Liver (tissue), 9 donors: ENCODE measurements around the gene SLC7A14. TPM values are rescaled to one million over a fixed set of nuclear protein-coding genes. Genes with fewer than 3 reads are reported as not detected.

Experiments
- DNase-seq: peaks from one replicate; pipeline ENCODE4 v3.0.0-alpha.2; 2017; ENCODE audit warnings: low spot score
- H3K27ac ChIP-seq, 2 donors: one replicate each; pipeline ENCODE4 v1.7.0; 2013; ENCODE audit warnings: inconsistent platforms in 2 of 2, low read length in 2 of 2, control low read depth in 1 of 2, low read depth in 1 of 2, mild to moderate bottlenecking in 1 of 2
- H3K27me3 ChIP-seq, 4 donors: one replicate each; pipeline versions ENCODE4 v1.6.1 to v1.7.0; 2013; ENCODE audit warnings: low read length in 3 of 4, inconsistent platforms in 1 of 4, mild to moderate bottlenecking in 1 of 4, moderate library complexity in 1 of 4; ENCODE audit not compliant: control insufficient read depth in 4 of 4, insufficient read depth in 4 of 4
- H3K36me3 ChIP-seq, 4 donors: one replicate each; pipeline versions ENCODE4 v1.6.1 to v1.7.0; 2013; ENCODE audit warnings: low read length in 3 of 4, mild to moderate bottlenecking in 3 of 4, low read depth in 1 of 4, moderate library complexity in 1 of 4; ENCODE audit not compliant: control insufficient read depth in 4 of 4, insufficient read depth in 3 of 4
- H3K4me1 ChIP-seq, 4 donors: one replicate each; pipeline versions ENCODE4 v1.6.1 to v1.7.0; 2013; ENCODE audit warnings: low read length in 3 of 4, mild to moderate bottlenecking in 3 of 4, moderate library complexity in 1 of 4; ENCODE audit not compliant: control insufficient read depth in 4 of 4, insufficient read depth in 4 of 4
- H3K4me3 ChIP-seq, 3 donors: one replicate each; pipeline versions ENCODE4 v1.6.1 to v1.7.0; 2013; ENCODE audit warnings: low read length in 3 of 3, control low read depth in 1 of 3, low read depth in 1 of 3, mild to moderate bottlenecking in 1 of 3
- H3K9ac ChIP-seq, 2 donors: one replicate each; pipeline ENCODE4 v1.7.0; 2013; ENCODE audit warnings: low read length in 2 of 2, mild to moderate bottlenecking in 2 of 2, moderate library complexity in 2 of 2, control low read depth in 1 of 2, low read depth in 1 of 2
- H3K9me3 ChIP-seq, 4 donors: one replicate each; pipeline versions ENCODE4 v1.6.1 to v1.7.0; 2013; ENCODE audit warnings: low read length in 3 of 4; ENCODE audit not compliant: control insufficient read depth in 4 of 4
- ATF3 ChIP-seq: IDR thresholded peaks from 2 replicates; pipeline ENCODE4 v1.6.1; 2016; ENCODE audit warnings: antibody characterized with exemption
- FOXA1 ChIP-seq: IDR thresholded peaks from 2 replicates; pipeline ENCODE4 v1.6.1; 2016; ENCODE audit warnings: antibody characterized with exemption
- HNF4A ChIP-seq, 2 donors: conservative IDR thresholded peaks; 2 replicates each; pipeline ENCODE4 v1.6.1; 2016; ENCODE audit warnings: antibody characterized with exemption in 2 of 2, mild to moderate bottlenecking in 2 of 2
- HNF4G ChIP-seq: IDR thresholded peaks from 2 replicates; pipeline ENCODE4 v1.6.1; 2016; ENCODE audit warnings: antibody characterized with exemption
- JUND ChIP-seq, 2 donors: IDR thresholded peaks; 2 replicates each; pipeline ENCODE4 v1.6.1; 2016; ENCODE audit warnings: antibody characterized with exemption in 2 of 2
- NR2F2 ChIP-seq: IDR thresholded peaks from 2 replicates; pipeline ENCODE4 v1.6.1; 2016; ENCODE audit warnings: antibody characterized with exemption
- REST ChIP-seq: IDR thresholded peaks from 2 replicates; pipeline ENCODE4 v1.6.1; 2016; ENCODE audit warnings: antibody characterized with exemption, mild to moderate bottlenecking
- RXRA ChIP-seq, 2 donors: IDR thresholded peaks; 2 replicates each; pipeline ENCODE4 v1.6.1; 2017 to 2018; ENCODE audit warnings: antibody characterized with exemption in 2 of 2, mild to moderate bottlenecking in 1 of 2
- SP1 ChIP-seq: IDR thresholded peaks from 2 replicates; pipeline ENCODE4 v1.6.1; 2018; ENCODE audit warnings: antibody characterized with exemption, mild to moderate bottlenecking
- YY1 ChIP-seq: IDR thresholded peaks from 2 replicates; pipeline ENCODE4 v1.6.1; 2016; ENCODE audit warnings: antibody characterized with exemption, mild to moderate bottlenecking
- ZBTB33 ChIP-seq: IDR thresholded peaks from 2 replicates; pipeline ENCODE4 v1.6.1; 2016; ENCODE audit warnings: antibody characterized with exemption
- WGBS: extraction: QIAGEN DNeasy Blood & Tissue Kit; methylation state at CpG from one replicate; pipeline ENCODE4 v1.1.7; 2013; 5-methylcytosine and 5-hydroxymethylcytosine counted together
- polyA plus RNA-seq, 2 donors: library from polyadenylated mRNA; stranded (reverse) in 1 of 2; unstranded in 1 of 2; fragments of 200-250 nt in 1 of 2; fragments of >200 nt in 1 of 2; fragmentation: Nextera tagmentation in 1 of 2; extraction: Ambion mirVana in 1 of 2; gene quantifications; one replicate each; pipeline versions ENCODE4 v1.2.1 to v1.2.3, GENCODE V29; 2013 to 2015
- total RNA-seq, 2 donors: library from RNA; depleted of rRNA; stranded (reverse); fragments of >200 nt; gene quantifications; one replicate each; pipeline ENCODE4 v1.2.3, GENCODE V29; 2014
- donor health status: healthy.
- donor health status: healthy.
- donor health status: healthy.
- donor health status: healthy.
- donor health status: healthy.

Gene SLC7A14
- total and polyA plus RNA-seq, 4 donors, result under 0.01 to 0.01 (median under 0.01) TPM; not detected in 1

- TF ChIP-seq SP1, result no peak
Measured at GRCh38 chr3:170522201-170522600, 63.7 kb downstream of the SLC7A14 start (continued).

GRCh38 chr3:170520996-170521395 lies 64.9 kb downstream of the SLC7A14 start:
- H3K4me3 ChIP-seq, result no peak overlapping the region
- H3K27ac ChIP-seq, result no peak overlapping the region
- 54% methylated on average over 2 of the region's 2 CpGs for WGBS
- TF ChIP-seq ATF3 (no peak), ZBTB33 (no peak), NR2F2 (no peak), RXRA (IDR thresholded peaks at IDR 0.05) (no peak), FOXA1 (no peak), HNF4G (no peak)
- no peaks in the 10 kb centered on the region for H3K4me1 ChIP-seq
- H3K9me3 ChIP-seq, result no peaks in the 10 kb centered on the region
- H3K9ac ChIP-seq, result no peak overlapping the region
- no peak for DNase-seq
- H3K27me3 ChIP-seq, result no peaks in the 10 kb centered on the region
- H3K36me3 ChIP-seq, result no peaks in the 10 kb centered on the region

GRCh38 chr3:170517242-170517945 lies 68.5 kb downstream of the SLC7A14 start:
- no peak overlapping the region for H3K4me3 ChIP-seq
- H3K4me1 ChIP-seq, result no peaks in the 10 kb centered on the region
- H3K9me3 ChIP-seq, result no peaks in the 10 kb centered on the region
- H3K27me3 ChIP-seq, result no peaks in the 10 kb centered on the region
- H3K9ac ChIP-seq, result no peak overlapping the region
- WGBS, result 79% methylated on average over 3 of the region's 3 CpGs
- H3K27ac ChIP-seq, result no peak overlapping the region
- no peak for DNase-seq
- H3K36me3 ChIP-seq, result no peaks in the 10 kb centered on the region
- TF ChIP-seq NR2F2 (no peak), REST (no peak), YY1 (no peak), HNF4G (no peak), RXRA (IDR thresholded peaks at IDR 0.05) (no peak)

GRCh38 chr3:170513642-170514041 lies 72.2 kb downstream of the SLC7A14 start:
- Histone ChIP-seq H3K27me3 (no peaks in the 10 kb centered on the region), H3K36me3 (no peaks in the 10 kb centered on the region), H3K4me1 (no peaks in the 10 kb centered on the region), H3K27ac (no peak overlapping the region), H3K4me3 (no peak overlapping the region), H3K9ac (no peak overlapping the region), H3K9me3 (no peaks in the 10 kb centered on the region)
- WGBS, result 75% methylated on average over 2 of the region's 2 CpGs
- no peak for DNase-seq
- TF ChIP-seq HNF4A (conservative IDR thresholded peaks at IDR 0.05) (no peak), JUND (IDR thresholded peaks at IDR 0.05) (no peak), ATF3 (no peak), RXRA (IDR thresholded peaks at IDR 0.05) (no peak), NR2F2 (no peak)
